Measurements from ENCODE around the gene RETREG1. TPM values are rescaled to one million over a fixed set of nuclear protein-coding genes. Genes with fewer than 3 reads are reported as not detected.

The RETREG1 gene
- total and polyA plus RNA-seq, 2 donors (not counting 3 experiments of a cell fraction or from before 2014, with no cell fraction given) = 0.46 TPM; not detected in 1

- no peaks in the 10 kb centered on the region for H3K9me3 ChIP-seq (replicated peaks; ENCODE audit: control insufficient read depth, insufficient read depth, low read length)
- FAIRE-seq (no peak), DNase-seq (ENCODE audit: low read depth, low spot score) (no peak)
- no peak overlapping the region for H2AFZ ChIP-seq (ENCODE audit: low read depth, low read length)
- BruUV-seq (replicated peaks) = no TSS peak
- intact Hi-C loops (cut with micrococcal nuclease) = no loop called here
- peaks cover 8 to 15% of the 10 kb centered on the region in 2 experiments for H3K27me3 ChIP-seq (ENCODE audit: control insufficient read depth in 2 of 2, insufficient read depth in 2 of 2, low read length in 2 of 2)
- no peaks in the 10 kb centered on the region for H3K36me3 ChIP-seq (ENCODE audit: control insufficient read depth in 2 of 2, extremely low read depth in 1 of 2, insufficient read depth in 2 of 2, low read length in 2 of 2)
- no peak overlapping the region for H3K9ac ChIP-seq (replicated peaks; ENCODE audit: extremely low read depth, insufficient read depth, low read length)
- no peaks in the 10 kb centered on the region for H3K9me1 ChIP-seq (replicated peaks; ENCODE audit: control insufficient read depth, extremely low read depth, insufficient read depth, low read length)
- POLR2A ChIA-PET = no interaction called here
- no peaks in the 10 kb centered on the region for H3K79me2 ChIP-seq (ENCODE audit: control insufficient read depth, insufficient read depth, low read length)
- no peak overlapping the region for H3K4me2 ChIP-seq (ENCODE audit: insufficient read depth, low read length)
- dilution Hi-C loops (cut with MboI; ENCODE audit: extremely low pct_ligation_motif_present, low sequenced_read_pairs) = no loop called here
- TF ChIP-seq GATA2 (IDR thresholded peaks at IDR 0.05; ENCODE audit: insufficient read depth, insufficient read length, low read depth, low read length) = no peak
- no peak for TF ChIP-seq JUN (IDR thresholded peaks at IDR 0.05; ENCODE audit: borderline replicate concordance, insufficient read depth, insufficient read length, low read depth)
- no peak for TF ChIP-seq POLR2AphosphoS5 (IDR thresholded peaks at IDR 0.05; ENCODE audit: insufficient read depth, low read depth, low read length)
- no peak for TF ChIP-seq MAX (IDR thresholded peaks at IDR 0.05; ENCODE audit: insufficient read depth, insufficient read length)
- TF ChIP-seq POLR2A (IDR thresholded peaks at IDR 0.05; ENCODE audit: low read depth, low read length) = no peak
- no peak for TF ChIP-seq EZH2 (IDR thresholded peaks at IDR 0.05; ENCODE audit: borderline replicate concordance, low read depth, low read length, severe bottlenecking)
- TF ChIP-seq CTCF (IDR thresholded peaks at IDR 0.05; ENCODE audit: extremely low read depth in 1 of 2, insufficient read depth in 1 of 2, low read depth in 1 of 2, low read length in 2 of 2) = no peak
- TF ChIP-seq FOS (IDR thresholded peaks at IDR 0.05; ENCODE audit: borderline replicate concordance, insufficient read depth, low read length) = no peak
- TF ChIP-seq MYC (IDR thresholded peaks at IDR 0.05; ENCODE audit: low read depth, low read length) = no peak
- no peak overlapping the region for H3K4me3 ChIP-seq (replicated peaks in 1 of 3; ENCODE audit: insufficient read depth in 1 of 3, low read depth in 1 of 3, low read length in 3 of 3)
- H3K4me1 ChIP-seq (ENCODE audit: control insufficient read depth, extremely low read depth, insufficient read depth, low read length) = no peaks in the 10 kb centered on the region
- H4K20me1 ChIP-seq (replicated peaks; ENCODE audit: control insufficient read depth, extremely low read depth, insufficient read depth, low read length) = no peaks in the 10 kb centered on the region
- no peak overlapping the region for H3K27ac ChIP-seq (ENCODE audit: insufficient read depth, low read depth, low read length)
- CTCF ChIA-PET = no interaction called here
Measured at GRCh38 chr5:16505904-16506303, 110.9 kb downstream of the RETREG1 start.
